HepG2 (cell line): Measurements from ENCODE around the gene IRAK2. TPM values are rescaled to one million over a fixed set of nuclear protein-coding genes. Genes with fewer than 3 reads are reported as not detected.
A peak's percentile ranks its signal among the peaks of the same experiment; 100 is the strongest.

Experiments used
- ATAC-seq: fragments of 200-7000 bp; cut with Tn5 transposase; 3 replicates; pipeline ENCODE4 v1.9.1; 2020; ENCODE audit warnings: mild to moderate bottlenecking, moderate library complexity
- BruUV-seq: library from RNA; stranded (reverse); fragments of 400-500 nt; replicated peaks from 2 replicates; lab custom pipeline; 2021; lab: Mats Ljungman, UMichigan
- CTCF ChIA-PET: fragments of 300-600 bp; formaldehyde crosslinking; extraction: SDS; loops from one replicate; lab custom pipeline; 2021; ENCODE audit warnings: low total read pairs, inconsistent platforms, low intra/inter-chr PET ratio; lab: Yijun Ruan, JAX
- POLR2A ChIA-PET: fragments of 350-600 bp; sonication (Branson Sonifier 250); formaldehyde crosslinking; loops from one replicate; lab custom pipeline; 2020; ENCODE audit warnings: antibody characterized with exemption, inconsistent platforms; lab: Yijun Ruan, JAX
- DNase-seq: peaks from one replicate; pipeline ENCODE4 v3.0.0-alpha.2; 2015; ENCODE audit warnings: low spot score
- FAIRE-seq: peaks from 3 replicates; lab custom pipeline; 2011; peaks lifted over from hg19 to GRCh38; lab: Jason Lieb, UNC
- H2AFZ ChIP-seq: one replicate; pipeline ENCODE4 v1.6.1; 2011; ENCODE audit warnings: low read length, inconsistent platforms
- H3K27ac ChIP-seq: fragments of 300-600 bp; 3 replicates; pipeline ENCODE4 v1.8.0; 2011; ENCODE audit warnings: mixed run types, mild to moderate bottlenecking, mixed read lengths, low read length, inconsistent platforms; ENCODE audit not compliant: insufficient read depth; ENCODE audit errors: extremely low read length
- H3K27me3 ChIP-seq, 2 experiments: fragments of 200-600 bp in 1 of 2; 2 replicates in 1 of 2; 3 replicates in 1 of 2; pipeline versions ENCODE4 v1.6.0 to v1.8.0; 2011; ENCODE audit warnings: low read length in 2 of 2, mild to moderate bottlenecking in 2 of 2, moderate library complexity in 2 of 2, inconsistent platforms in 1 of 2; ENCODE audit not compliant: insufficient read depth in 2 of 2, control insufficient read depth in 1 of 2
- H3K36me3 ChIP-seq, 2 experiments: fragments of 200-600 bp in 1 of 2; replicated peaks in 1 of 2; 2 replicates in 1 of 2; 3 replicates in 1 of 2; pipeline versions ENCODE4 v1.5.1 to v1.8.0; 2011; ENCODE audit warnings: low read length in 2 of 2, inconsistent platforms in 1 of 2; ENCODE audit not compliant: insufficient read depth in 2 of 2, control insufficient read depth in 1 of 2
- H3K4me1 ChIP-seq: 2 replicates; pipeline ENCODE4 v1.5.1; 2012; ENCODE audit warnings: low read length, inconsistent platforms; ENCODE audit not compliant: insufficient read depth
- H3K4me2 ChIP-seq: 2 replicates; pipeline ENCODE4 v1.6.0; 2011; ENCODE audit warnings: low read depth, low read length, inconsistent platforms
- H3K4me3 ChIP-seq, 3 experiments: fragments of 200-600 bp in 1 of 3; sonication (generic), shearing (Covaris generic) in 1 of 3; replicated peaks in 1 of 3; 2 replicates each; pipeline ENCODE4 v1.5.1; 2011 to 2016; ENCODE audit warnings: low read length in 3 of 3, inconsistent platforms in 2 of 3, low read depth in 2 of 3, mild to moderate bottlenecking in 2 of 3, control low read depth in 1 of 3, mixed read lengths in 1 of 3; ENCODE audit not compliant: insufficient read depth in 1 of 3
- H3K79me2 ChIP-seq: one replicate; pipeline ENCODE4 v1.6.1; 2011; ENCODE audit warnings: low read length, inconsistent platforms; ENCODE audit not compliant: insufficient read depth
- H3K9ac ChIP-seq: 2 replicates; pipeline ENCODE4 v1.6.0; 2011; ENCODE audit warnings: mild to moderate bottlenecking, low read depth, low read length, inconsistent platforms; ENCODE audit not compliant: insufficient read depth
- H3K9me3 ChIP-seq: 2 replicates; pipeline ENCODE4 v1.5.1; 2012; ENCODE audit warnings: mild to moderate bottlenecking, low read length
- H4K20me1 ChIP-seq: 2 replicates; pipeline ENCODE4 v1.6.0; 2011; ENCODE audit warnings: inconsistent platforms, mild to moderate bottlenecking, low read length, moderate library complexity; ENCODE audit not compliant: insufficient read depth
- MBNL3 ChIP-seq: fragments of 250-450 bp; sonication (Bioruptor Pico); conservative IDR thresholded peaks from 2 replicates; pipeline ENCODE4 v1.8.0; 2022; ENCODE audit warnings: mild to moderate bottlenecking, inconsistent platforms
- ZNF331 ChIP-seq: sonication (generic); formaldehyde crosslinking; IDR thresholded peaks from 2 replicates; pipeline ENCODE4 v1.4.0; 2020; ENCODE audit warnings: missing genetic modification reagents
- ZNF589 ChIP-seq: sonication (generic); formaldehyde crosslinking; conservative IDR thresholded peaks from 2 replicates; pipeline ENCODE4 v1.8.0; 2022; ENCODE audit warnings: mild to moderate bottlenecking, moderate library complexity, missing genetic modification reagents
- ZNF75D ChIP-seq: sonication (generic); formaldehyde crosslinking; IDR thresholded peaks from 2 replicates; pipeline ENCODE4 v1.8.1; 2023; ENCODE audit warnings: missing genetic modification reagents, mild to moderate bottlenecking, borderline replicate concordance
- ZNF780A ChIP-seq: sonication (generic); formaldehyde crosslinking; IDR thresholded peaks from 2 replicates; pipeline ENCODE4 v1.8.0; 2022; ENCODE audit warnings: mild to moderate bottlenecking, missing genetic modification reagents, moderate library complexity
- WGBS: methylation state at CpG from one replicate; pipeline ENCODE4 v1.1.6; 2017; ENCODE audit warnings: low lambda C conversion rate; 5-methylcytosine and 5-hydroxymethylcytosine counted together
- in situ Hi-C: cut with HindIII; loops from 2 replicates; pipeline ENCODE4 v1.10.0; 2017; ENCODE audit warnings: low pct_unique_long_range_greater_than_20kb; ENCODE audit not compliant: extremely low pct_ligation_motif_present
- intact Hi-C: fragments of 100-400 bp; cut with micrococcal nuclease; formaldehyde crosslinking; loops from one replicate; pipeline ENCODE4 v1.10.0; 2022; ENCODE audit not compliant: unreplicated experiment
- polyA plus RNA-seq, 8 experiments: library from polyadenylated mRNA; depleted of rRNA in 3 of 8; stranded (reverse) in 7 of 8; unstranded in 1 of 8; fragments of >200 nt; fragmentation: Illumina TruSeq in 4 of 8; extraction: Trizol in 4 of 8; gene quantifications; 2 replicates each; pipeline versions ENCODE4 v1.2.1 to v1.2.3, GENCODE V29; 2011 to 2016; ENCODE audit warnings: low read depth in 4 of 8, missing spikeins in 1 of 8, mixed read lengths in 1 of 8; ENCODE audit not compliant: insufficient read depth in 1 of 8
- total RNA-seq, 5 experiments: library from RNA; depleted of rRNA; stranded (reverse); fragments of >200 nt; fragmentation: Illumina TruSeq; extraction: Trizol; gene quantifications; 2 replicates each; pipeline ENCODE4 v1.2.3, GENCODE V29; 2016; ENCODE audit warnings: low read depth in 1 of 5
- TF ChIP-seq, protein P1 (sequence below): IDR thresholded peaks from 2 replicates; pipeline ENCODE4 v1.6.1; 2016
- TF ChIP-seq, protein P2 (sequence below): sonication (generic); formaldehyde crosslinking; IDR thresholded peaks from 2 replicates; pipeline ENCODE4 v1.5.0; 2020; ENCODE audit warnings: missing genetic modification reagents
- TF ChIP-seq, protein P3 (sequence below): IDR thresholded peaks from 2 replicates; pipeline ENCODE4 v1.6.1; 2018; ENCODE audit warnings: missing genetic modification reagents

IRAK2 gene
- total and polyA plus RNA-seq, 2 of the 13 experiments (the other 11 are each of a cell fraction or from before 2014, with no cell fraction given): 13.1 to 23.3 TPM

DNA sequence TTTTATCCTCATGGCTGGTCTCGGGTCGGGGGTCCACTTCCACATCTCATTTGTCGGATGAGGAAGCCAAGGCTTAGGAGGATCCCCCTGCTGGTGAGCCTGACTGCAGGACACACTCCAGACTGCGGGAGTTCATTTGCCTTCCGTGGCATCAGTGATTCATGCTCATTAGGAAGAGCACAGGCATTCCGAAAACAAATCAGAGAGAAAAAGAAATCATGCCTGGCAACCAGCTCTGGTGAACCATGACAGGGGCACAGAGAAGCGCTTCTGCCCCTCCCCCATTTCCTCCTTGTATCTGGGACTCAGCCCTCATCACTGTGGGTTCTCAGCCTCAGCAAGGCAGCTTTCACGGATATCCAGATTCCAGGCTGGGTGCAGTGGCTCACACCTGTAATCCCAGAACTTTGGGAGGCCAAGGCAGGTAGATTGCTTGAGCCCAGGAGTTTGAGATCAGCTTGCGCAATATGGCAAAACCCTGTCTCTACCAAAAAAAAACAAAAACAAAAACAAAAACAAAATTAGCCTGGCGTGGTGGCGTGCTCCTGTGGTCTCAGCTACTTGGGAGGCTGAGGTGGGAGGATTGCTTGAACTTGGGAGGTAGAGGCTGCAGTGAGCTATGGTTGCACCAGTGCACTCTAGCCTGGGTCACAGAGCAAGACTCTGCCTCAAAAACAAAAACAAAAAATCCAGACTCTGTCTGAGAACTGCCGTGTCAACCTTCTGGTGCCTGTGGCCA is 28.4 kb downstream of the IRAK2 start (continued):
- TF ChIP-seq ZNF780A (no peak), ZNF75D (no peak), MBNL3 (CRISPR knock-in tag) (no peak)
- TF ChIP-seq, all 625 proteins: peak for 7

DNA sequence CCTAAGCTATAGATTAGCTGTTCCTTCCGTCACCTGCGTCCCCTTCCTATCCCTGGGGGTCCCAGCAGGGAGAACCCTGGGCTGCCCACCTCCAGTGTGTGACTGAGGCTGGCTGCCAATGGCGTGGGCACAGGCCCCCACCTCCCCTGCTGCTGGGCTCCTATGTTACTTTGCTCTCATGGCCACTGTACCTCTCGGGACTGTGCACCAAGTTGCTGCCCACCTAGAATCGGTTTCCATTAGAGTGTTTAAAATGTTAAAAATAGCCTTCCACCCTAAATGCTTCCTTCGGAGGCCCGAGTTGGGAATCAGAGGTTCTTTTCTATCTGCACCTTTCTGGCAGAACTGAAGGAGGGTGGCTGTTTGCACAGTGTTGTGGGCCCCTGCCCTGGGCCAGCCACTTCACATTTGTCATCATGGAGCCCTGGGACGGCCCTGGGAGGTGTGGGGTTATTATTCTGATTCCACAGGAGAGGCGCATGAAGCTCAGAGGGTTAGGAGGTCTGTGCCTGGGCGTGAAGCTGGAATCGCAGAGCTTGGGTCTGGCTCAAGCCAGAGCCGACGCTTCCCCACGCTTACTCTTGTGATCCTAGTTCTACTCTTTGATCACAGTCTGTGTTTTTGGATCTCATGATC is 29.1 kb downstream of the IRAK2 start:
- peak overlapping the region; percentile 32 for H3K27ac ChIP-seq
- H3K79me2 ChIP-seq: peaks cover 13% of the 10 kb centered on the region
- DNase-seq (no peak), ATAC-seq (no peak), FAIRE-seq (no peak)
- H3K9ac ChIP-seq: peak overlapping the region; percentile 11; the same call in 1 of the 2 replicates
- CTCF ChIA-PET: no interaction called here
- peaks cover 67% of the 10 kb centered on the region for H3K4me1 ChIP-seq
- no peaks in the 10 kb centered on the region for H4K20me1 ChIP-seq
- no TSS peak for BruUV-seq
- H2AFZ ChIP-seq: no peak overlapping the region
- 91% methylated on average over 9 of the region's 14 CpGs for WGBS
- H3K4me3 ChIP-seq: no peak overlapping the region
- intact Hi-C loops: loop anchor here (2.0 kb wide), 1 partner anchor 31 kb away; no protein-coding TSS in a partner anchor
- peaks cover 2 to 24% of the 10 kb centered on the region in 2 experiments; a peak in 4 of 5 replicates for H3K36me3 ChIP-seq
- H3K27me3 ChIP-seq: no peaks in the 10 kb centered on the region
- in situ Hi-C loops: no loop called here
- POLR2A ChIA-PET: interaction anchor here (0.7 to 5.8 kb wide), 4 partner anchors 10 to 52 kb away, joined by 3 to 117 read pairs (median 3); partner anchors contain the start of genes IRAK2 and VHL
- TF ChIP-seq ZNF331: no peak
- TF ChIP-seq, protein P1, sequence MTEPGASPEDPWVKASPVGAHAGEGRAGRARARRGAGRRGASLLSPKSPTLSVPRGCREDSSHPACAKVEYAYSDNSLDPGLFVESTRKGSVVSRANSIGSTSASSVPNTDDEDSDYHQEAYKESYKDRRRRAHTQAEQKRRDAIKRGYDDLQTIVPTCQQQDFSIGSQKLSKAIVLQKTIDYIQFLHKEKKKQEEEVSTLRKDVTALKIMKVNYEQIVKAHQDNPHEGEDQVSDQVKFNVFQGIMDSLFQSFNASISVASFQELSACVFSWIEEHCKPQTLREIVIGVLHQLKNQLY (CRISPR knock-in tag): no peak
- TF ChIP-seq, protein P2, sequence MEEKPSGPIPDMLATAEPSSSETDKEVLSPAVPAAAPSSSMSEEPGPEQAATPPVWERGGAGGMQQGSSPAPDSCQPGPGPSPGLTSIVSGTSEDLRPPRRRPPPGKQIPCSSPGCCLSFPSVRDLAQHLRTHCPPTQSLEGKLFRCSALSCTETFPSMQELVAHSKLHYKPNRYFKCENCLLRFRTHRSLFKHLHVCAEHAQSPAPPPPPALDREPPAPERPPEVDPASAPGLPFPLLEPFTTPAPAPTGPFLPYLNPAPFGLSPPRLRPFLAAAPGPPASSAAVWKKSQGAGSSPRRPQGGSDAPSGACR (CRISPR knock-in tag): no peak
- no peak for TF ChIP-seq ZNF589 (CRISPR knock-in tag)
- TF ChIP-seq, protein P3, sequence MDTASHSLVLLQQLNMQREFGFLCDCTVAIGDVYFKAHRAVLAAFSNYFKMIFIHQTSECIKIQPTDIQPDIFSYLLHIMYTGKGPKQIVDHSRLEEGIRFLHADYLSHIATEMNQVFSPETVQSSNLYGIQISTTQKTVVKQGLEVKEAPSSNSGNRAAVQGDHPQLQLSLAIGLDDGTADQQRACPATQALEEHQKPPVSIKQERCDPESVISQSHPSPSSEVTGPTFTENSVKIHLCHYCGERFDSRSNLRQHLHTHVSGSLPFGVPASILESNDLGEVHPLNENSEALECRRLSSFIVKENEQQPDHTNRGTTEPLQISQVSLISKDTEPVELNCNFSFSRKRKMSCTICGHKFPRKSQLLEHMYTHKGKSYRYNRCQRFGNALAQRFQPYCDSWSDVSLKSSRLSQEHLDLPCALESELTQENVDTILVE (CRISPR knock-in tag): no peak
- no peak overlapping the region for H3K4me2 ChIP-seq
- H3K9me3 ChIP-seq: no peaks in the 10 kb centered on the region
